Body of pancreas (tissue), 4 donors: ENCODE results near the gene PRM2. TPM values are rescaled to one million over a fixed set of nuclear protein-coding genes. Genes with fewer than 3 reads are reported as not detected.

Experiments used
- ATAC-seq: fragments of 150-250 bp; one replicate; pipeline ENCODE4 v1.9.1; 2016
- DNase-seq, 4 donors: peaks; one replicate each; pipeline ENCODE4 v3.0.0-alpha.2; 2019
- H3K27ac ChIP-seq, 4 donors: fragments of 200-600 bp; sonication (generic); 1 replicate in 3 of 4; 2 replicates in 1 of 4; pipeline versions ENCODE4 v1.5.1 to v1.6.1; 2016 to 2019; ENCODE audit warnings: mild to moderate bottlenecking in 1 of 4, mixed read lengths in 1 of 4, moderate library complexity in 1 of 4
- H3K27me3 ChIP-seq, 2 donors: fragments of 200-600 bp; sonication (generic); one replicate each; pipeline ENCODE4 v1.6.0; 2016; ENCODE audit warnings: mild to moderate bottlenecking in 1 of 2
- H3K36me3 ChIP-seq, 2 donors: fragments of 200-600 bp; sonication (generic); replicated peaks in 1 of 2; 2 replicates each; pipeline ENCODE4 v1.5.1; 2016; ENCODE audit warnings: low read depth in 2 of 2; ENCODE audit not compliant: insufficient read depth in 1 of 2
- H3K4me1 ChIP-seq: fragments of 200-600 bp; sonication (generic); one replicate; pipeline ENCODE4 v1.6.0; 2016
- H3K4me3 ChIP-seq, 2 donors: fragments of 200-600 bp; sonication (generic); 1 replicate in 1 of 2; 2 replicates in 1 of 2; pipeline ENCODE4 v1.5.1; 2016 to 2019
- H3K9me3 ChIP-seq, 3 donors: fragments of 200-600 bp; sonication (generic); 1 replicate in 2 of 3; 2 replicates in 1 of 3; pipeline ENCODE4 v1.5.1; 2016
- POLR2A ChIP-seq, 3 donors: fragments of 450-650 bp; IDR thresholded peaks; one replicate each; pipeline ENCODE4 v1.6.1; 2016; ENCODE audit warnings: antibody characterized with exemption in 3 of 3, mild to moderate bottlenecking in 2 of 3
- WGBS, 2 donors: methylation state at CpG; one replicate each; pipeline ENCODE4 v1.1.5; 2017; 5-methylcytosine and 5-hydroxymethylcytosine counted together
- intact Hi-C: fragments of 100-400 bp; cut with DNase I; formaldehyde crosslinking; loops from one replicate; pipeline ENCODE4 v1.15.1; 2023
- total RNA-seq, 2 donors: library from RNA; depleted of rRNA; stranded (reverse); fragments of >200 nt; gene quantifications; one replicate each; pipeline ENCODE4 v1.1.0, GENCODE V29; 2016
- TF ChIP-seq, protein P1 (sequence below), 7 experiments: fragments of 450-650 bp in 4 of 7; fragments of 200-600 bp in 3 of 7; sonication (generic) in 3 of 7; IDR thresholded peaks; one replicate each; pipeline ENCODE4 v1.5.1; 2016 to 2019; ENCODE audit warnings: antibody characterized with exemption in 7 of 7

The PRM2 gene
- total RNA-seq, 2 donors from 2014 or later = not detected

DNA sequence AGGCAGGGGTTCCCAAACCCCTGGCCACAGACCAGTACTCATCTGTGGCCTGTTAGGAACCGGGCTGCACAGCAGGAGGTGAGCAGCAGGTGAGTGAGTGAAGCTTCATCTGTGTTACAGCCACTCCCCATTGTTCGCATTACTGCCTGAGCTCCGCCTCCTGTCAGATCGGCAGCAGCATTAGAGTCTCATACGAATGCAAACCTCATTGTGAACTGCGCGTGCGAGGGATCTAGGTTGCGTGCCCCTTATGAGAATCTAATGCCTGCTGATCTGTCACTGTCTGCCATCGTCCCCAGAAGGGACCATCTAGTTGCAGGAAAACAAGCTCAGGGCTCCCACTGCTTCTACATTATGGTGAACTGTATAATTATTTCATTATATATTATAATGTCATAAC lies 43.9 kb upstream of the PRM2 start:
- H3K27ac ChIP-seq = no peak overlapping the region
- no peaks in the 10 kb centered on the region for H3K9me3 ChIP-seq
- H3K4me1 ChIP-seq = no peaks in the 10 kb centered on the region
- no peak overlapping the region for H3K4me3 ChIP-seq
- WGBS, 2 donors = 75 to 94% methylated on average over 9 to 10 of the region's 10 CpGs
- no peaks in the 10 kb centered on the region for H3K36me3 ChIP-seq
- no peaks in the 10 kb centered on the region for H3K27me3 ChIP-seq
- intact Hi-C loops = no loop called here
- TF ChIP-seq POLR2A (IDR thresholded peaks at IDR 0.05) = no peak
- TF ChIP-seq, protein P1, sequence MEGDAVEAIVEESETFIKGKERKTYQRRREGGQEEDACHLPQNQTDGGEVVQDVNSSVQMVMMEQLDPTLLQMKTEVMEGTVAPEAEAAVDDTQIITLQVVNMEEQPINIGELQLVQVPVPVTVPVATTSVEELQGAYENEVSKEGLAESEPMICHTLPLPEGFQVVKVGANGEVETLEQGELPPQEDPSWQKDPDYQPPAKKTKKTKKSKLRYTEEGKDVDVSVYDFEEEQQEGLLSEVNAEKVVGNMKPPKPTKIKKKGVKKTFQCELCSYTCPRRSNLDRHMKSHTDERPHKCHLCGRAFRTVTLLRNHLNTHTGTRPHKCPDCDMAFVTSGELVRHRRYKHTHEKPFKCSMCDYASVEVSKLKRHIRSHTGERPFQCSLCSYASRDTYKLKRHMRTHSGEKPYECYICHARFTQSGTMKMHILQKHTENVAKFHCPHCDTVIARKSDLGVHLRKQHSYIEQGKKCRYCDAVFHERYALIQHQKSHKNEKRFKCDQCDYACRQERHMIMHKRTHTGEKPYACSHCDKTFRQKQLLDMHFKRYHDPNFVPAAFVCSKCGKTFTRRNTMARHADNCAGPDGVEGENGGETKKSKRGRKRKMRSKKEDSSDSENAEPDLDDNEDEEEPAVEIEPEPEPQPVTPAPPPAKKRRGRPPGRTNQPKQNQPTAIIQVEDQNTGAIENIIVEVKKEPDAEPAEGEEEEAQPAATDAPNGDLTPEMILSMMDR (IDR thresholded peaks at IDR 0.05) = no peak
- ATAC-seq (no peak), DNase-seq (no peak)

DNA sequence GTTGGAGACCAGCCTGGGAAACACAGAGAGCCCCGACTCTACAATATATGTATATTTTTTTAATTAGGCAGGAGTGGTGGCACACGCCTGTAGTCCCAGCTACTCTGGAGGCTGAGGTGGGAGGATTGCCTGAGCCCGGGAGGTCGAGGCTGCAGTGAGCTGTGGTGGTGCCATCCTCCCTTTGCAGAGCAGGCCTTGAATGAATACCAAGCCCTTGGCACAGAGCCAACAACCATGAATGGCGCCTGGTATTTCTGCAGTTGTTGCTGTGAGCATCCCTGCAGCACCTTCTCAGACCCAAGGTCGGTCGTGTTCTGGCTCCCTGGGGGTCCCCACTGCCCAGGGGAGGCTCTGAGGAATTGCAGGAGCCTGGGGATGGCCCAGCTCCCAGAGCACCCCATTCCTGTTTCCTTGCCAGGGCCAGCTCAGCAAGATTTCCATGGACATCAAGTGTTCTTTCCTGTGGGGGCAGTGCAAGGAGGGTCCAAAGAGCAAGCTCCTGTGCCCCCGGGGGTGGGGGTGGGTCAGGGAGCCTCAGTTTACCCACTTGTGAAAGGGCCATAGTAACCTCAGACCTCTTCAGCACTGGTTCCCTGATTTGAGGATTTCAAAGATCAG lies 43.4 kb upstream of the PRM2 start:
- no peak for TF ChIP-seq POLR2A (IDR thresholded peaks at IDR 0.05)
- TF ChIP-seq, protein P1 (IDR thresholded peaks at IDR 0.05) = no peak
- Histone ChIP-seq H3K27me3 (no peaks in the 10 kb centered on the region), H3K36me3 (no peaks in the 10 kb centered on the region), H3K9me3 (no peaks in the 10 kb centered on the region), H3K4me3 (no peak overlapping the region), H3K27ac (no peak overlapping the region), H3K4me1 (no peaks in the 10 kb centered on the region)
- DNase-seq (peak; percentile 19 to 41 (median 32)), ATAC-seq (no peak)
- intact Hi-C loops = no loop called here
- 49 to 89% methylated on average over 2 to 8 of the region's 8 CpGs for WGBS, 2 donors

DNA sequence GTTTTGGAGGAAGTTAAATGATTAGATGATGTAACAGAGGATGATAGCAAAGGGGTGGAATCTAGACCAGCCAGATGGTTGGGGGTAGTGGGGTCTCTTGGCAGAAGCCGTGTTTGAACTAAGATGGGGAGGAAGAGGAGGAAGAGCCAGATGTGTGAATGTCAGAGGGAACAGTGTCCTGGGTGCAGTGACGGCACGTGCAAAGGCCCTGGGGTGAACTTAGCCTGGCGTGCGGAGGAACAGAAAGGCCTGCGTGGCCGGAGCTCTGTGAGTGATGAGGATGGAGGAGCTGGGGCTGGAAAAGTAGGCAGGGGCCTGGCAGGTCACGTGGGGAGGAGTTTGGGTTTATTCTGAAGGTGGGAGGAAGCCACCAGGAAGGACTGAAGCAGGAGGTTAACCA lies 42.5 kb upstream of the PRM2 start:
- no peaks in the 10 kb centered on the region for H3K9me3 ChIP-seq
- H3K27ac ChIP-seq = no peak overlapping the region
- H3K36me3 ChIP-seq = no peaks in the 10 kb centered on the region
- DNase-seq = no peak
- no peaks in the 10 kb centered on the region for H3K27me3 ChIP-seq
- H3K4me3 ChIP-seq = no peak overlapping the region
- no peak for TF ChIP-seq POLR2A (IDR thresholded peaks at IDR 0.05)
- 91 to 94% methylated on average over 8 of the region's 8 CpGs for WGBS, 2 donors
- no peaks in the 10 kb centered on the region for H3K4me1 ChIP-seq
- no peak for ATAC-seq
- intact Hi-C loops = no loop called here

DNA sequence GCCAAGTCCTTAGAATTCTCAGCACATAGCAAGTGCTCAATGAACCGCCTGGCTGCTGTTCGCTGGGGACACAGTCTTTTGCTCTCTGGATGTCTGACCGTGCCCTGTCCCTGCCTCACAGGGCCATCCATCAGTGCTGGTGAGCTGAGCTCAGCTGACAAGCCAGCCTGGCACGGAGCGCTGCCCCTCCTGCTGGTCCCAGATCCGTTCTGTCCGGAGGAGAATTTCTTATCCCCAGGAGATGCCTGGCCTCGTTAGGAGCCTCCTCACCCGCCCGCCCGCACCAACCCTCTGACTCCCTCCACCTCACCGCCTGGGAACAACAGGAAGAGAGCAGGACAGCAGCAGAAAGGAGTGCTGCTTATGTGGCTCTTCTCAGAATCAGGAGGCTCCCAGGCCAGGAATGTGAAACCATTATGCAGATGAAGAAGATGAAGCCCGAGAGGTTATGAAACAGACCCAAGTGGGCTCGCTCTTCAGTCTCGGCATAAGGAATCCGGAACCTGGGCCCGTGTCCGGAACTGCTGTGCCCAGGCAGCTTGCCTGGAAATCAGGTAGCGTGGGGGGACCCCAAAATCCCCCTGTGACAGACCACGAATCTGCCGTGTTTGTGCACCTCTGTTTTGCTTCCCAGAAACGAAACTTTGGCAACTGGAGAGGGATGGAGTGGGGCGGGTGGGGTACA lies 40.2 kb upstream of the PRM2 start:
- DNase-seq (no peak), ATAC-seq (no peak)
- TF ChIP-seq, protein P1 (IDR thresholded peaks at IDR 0.05) = no peak
- TF ChIP-seq POLR2A (IDR thresholded peaks at IDR 0.05) = no peak
- no peaks in the 10 kb centered on the region for H3K9me3 ChIP-seq
- no peaks in the 10 kb centered on the region for H3K36me3 ChIP-seq
- H3K27ac ChIP-seq = no peak overlapping the region
- H3K27me3 ChIP-seq = no peaks in the 10 kb centered on the region
- intact Hi-C loops = no loop called here
- WGBS, 2 donors = 87 to 91% methylated on average over 21 to 23 of the region's 23 CpGs
- H3K4me1 ChIP-seq = peaks cover 16% of the 10 kb centered on the region
- no peak overlapping the region for H3K4me3 ChIP-seq

DNA sequence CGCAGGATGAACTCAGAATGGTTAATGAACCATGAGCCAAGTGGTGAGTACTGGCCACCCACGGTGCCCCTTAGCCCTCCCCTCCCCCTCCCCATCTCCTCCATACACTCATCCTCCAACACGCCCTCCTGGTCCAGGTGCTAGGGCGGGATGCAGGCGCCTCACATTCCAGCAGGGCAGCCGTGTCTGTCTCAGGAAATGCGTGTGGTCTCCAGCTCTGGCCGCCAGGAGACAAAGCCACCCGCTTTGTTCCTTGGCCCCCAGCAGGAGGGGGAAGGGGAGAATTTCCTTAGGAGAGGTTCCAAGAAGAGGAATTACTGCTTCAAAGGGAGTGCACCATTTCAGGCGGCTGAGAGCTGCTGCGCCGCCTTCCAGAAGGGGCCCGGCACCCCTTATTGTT lies 39.2 kb upstream of the PRM2 start:
- no peaks in the 10 kb centered on the region for H3K27me3 ChIP-seq
- no peak overlapping the region for H3K27ac ChIP-seq
- DNase-seq (no peak), ATAC-seq (no peak)
- no peaks in the 10 kb centered on the region for H3K9me3 ChIP-seq
- 63 to 71% methylated on average over 3 to 13 of the region's 13 CpGs for WGBS, 2 donors
- no peak for TF ChIP-seq POLR2A (IDR thresholded peaks at IDR 0.05)
- TF ChIP-seq, protein P1 (IDR thresholded peaks at IDR 0.05) = no peak
- no peaks in the 10 kb centered on the region for H3K36me3 ChIP-seq
- H3K4me3 ChIP-seq = no peak overlapping the region
- intact Hi-C loops = no loop called here
- H3K4me1 ChIP-seq = peaks cover 16% of the 10 kb centered on the region
